ENCODE results near the gene JAG2.

JAG2 gene

GRCh38 chr14:105169776-105170655, 1.4 kb upstream of the JAG2 start:
- H3K4me3 Mint-ChIP-seq = peak overlapping the region; percentile 80
- DNase-seq (ENCODE audit: low spot score in 2 of 2) (no peak), ATAC-seq (ENCODE audit: low read depth) (no peak)
- no peak overlapping the region for H3K27ac Mint-ChIP-seq
- peaks cover 15% of the 10 kb centered on the region for H3K4me1 Mint-ChIP-seq
- no peaks in the 10 kb centered on the region for H3K36me3 Mint-ChIP-seq
- no peaks in the 10 kb centered on the region for H3K9me3 Mint-ChIP-seq
- H3K27me3 Mint-ChIP-seq = peaks cover 8% of the 10 kb centered on the region

- H3K9me3 Mint-ChIP-seq = no peaks in the 10 kb centered on the region
- ATAC-seq (ENCODE audit: low read depth) (peak; percentile 39), DNase-seq (ENCODE audit: low spot score in 2 of 2) (no peak)
- peak overlapping the region; percentile 79 for H3K4me3 Mint-ChIP-seq
- H3K27me3 Mint-ChIP-seq = peaks cover 8% of the 10 kb centered on the region
- no peaks in the 10 kb centered on the region for H3K36me3 Mint-ChIP-seq
- H3K4me1 Mint-ChIP-seq = peaks cover 14% of the 10 kb centered on the region
- H3K27ac Mint-ChIP-seq = no peak overlapping the region
Observed at GRCh38 chr14:105168979-105169507, 467 bp upstream of the JAG2 start.

- H3K9me3 Mint-ChIP-seq = no peaks in the 10 kb centered on the region
- H3K36me3 Mint-ChIP-seq = no peaks in the 10 kb centered on the region
- peaks cover 8% of the 10 kb centered on the region for H3K27me3 Mint-ChIP-seq
- ATAC-seq (ENCODE audit: low read depth) (no peak), DNase-seq (ENCODE audit: low spot score in 2 of 2) (no peak)
- H3K27ac Mint-ChIP-seq = no peak overlapping the region
- H3K4me3 Mint-ChIP-seq = peak overlapping the region; percentile 55
- peaks cover 13% of the 10 kb centered on the region for H3K4me1 Mint-ChIP-seq
Observed at GRCh38 chr14:105168093-105168420, 519 bp downstream of the JAG2 start.

GRCh38 chr14:105167303-105168092, 1.1 kb downstream of the JAG2 start:
- H3K27ac Mint-ChIP-seq = no peak overlapping the region
- ATAC-seq (ENCODE audit: low read depth) (peak; percentile 24), DNase-seq (ENCODE audit: low spot score in 2 of 2) (no peak)
- H3K4me3 Mint-ChIP-seq = peak overlapping the region; percentile 55
- no peaks in the 10 kb centered on the region for H3K36me3 Mint-ChIP-seq
- H3K27me3 Mint-ChIP-seq = peaks cover 8% of the 10 kb centered on the region
- H3K4me1 Mint-ChIP-seq = peaks cover 13% of the 10 kb centered on the region
- H3K9me3 Mint-ChIP-seq = no peaks in the 10 kb centered on the region

GRCh38 chr14:105166571-105167302, 1.8 kb downstream of the JAG2 start:
- DNase-seq (ENCODE audit: low spot score in 2 of 2) = no peak
- no peak for ATAC-seq (ENCODE audit: low read depth)
- Mint-ChIP-seq H3K27me3 (peaks cover 8% of the 10 kb centered on the region), H3K27ac (no peak overlapping the region), H3K4me3 (peak overlapping the region; percentile 49), H3K9me3 (no peaks in the 10 kb centered on the region), H3K36me3 (no peaks in the 10 kb centered on the region), H3K4me1 (peaks cover 11% of the 10 kb centered on the region)

GRCh38 chr14:105165761-105166485, 2.7 kb downstream of the JAG2 start:
- H3K4me3 Mint-ChIP-seq = no peak overlapping the region
- no peak overlapping the region for H3K27ac Mint-ChIP-seq
- ATAC-seq (ENCODE audit: low read depth) (no peak), DNase-seq (ENCODE audit: low spot score in 2 of 2) (no peak)
- peaks cover 9% of the 10 kb centered on the region for H3K27me3 Mint-ChIP-seq
- H3K36me3 Mint-ChIP-seq = no peaks in the 10 kb centered on the region
- peaks cover 11% of the 10 kb centered on the region for H3K4me1 Mint-ChIP-seq
- no peaks in the 10 kb centered on the region for H3K9me3 Mint-ChIP-seq

GRCh38 chr14:105165134-105165704, 3.4 kb downstream of the JAG2 start:
- ATAC-seq (ENCODE audit: low read depth) (peak; percentile 12), DNase-seq (ENCODE audit: low spot score in 2 of 2) (no peak)
- Mint-ChIP-seq H3K9me3 (no peaks in the 10 kb centered on the region), H3K27me3 (peaks cover 11% of the 10 kb centered on the region), H3K36me3 (no peaks in the 10 kb centered on the region), H3K4me1 (peaks cover 13% of the 10 kb centered on the region), H3K4me3 (no peak overlapping the region), H3K27ac (no peak overlapping the region)

GRCh38 chr14:105163040-105163742, 5.4 kb downstream of the JAG2 start:
- no peak overlapping the region for H3K27ac Mint-ChIP-seq
- H3K4me3 Mint-ChIP-seq = no peak overlapping the region
- peaks cover 10% of the 10 kb centered on the region for H3K27me3 Mint-ChIP-seq
- DNase-seq (ENCODE audit: low spot score in 2 of 2) = no peak
- H3K36me3 Mint-ChIP-seq = no peaks in the 10 kb centered on the region
- no peaks in the 10 kb centered on the region for H3K9me3 Mint-ChIP-seq
- H3K4me1 Mint-ChIP-seq = peaks cover 10% of the 10 kb centered on the region
- no peak for ATAC-seq (ENCODE audit: low read depth)

GRCh38 chr14:105162669-105162979, 6.0 kb downstream of the JAG2 start:
- H3K4me1 Mint-ChIP-seq = peaks cover 10% of the 10 kb centered on the region
- DNase-seq (ENCODE audit: low spot score in 2 of 2) (no peak), ATAC-seq (ENCODE audit: low read depth) (no peak)
- no peak overlapping the region for H3K27ac Mint-ChIP-seq
- H3K9me3 Mint-ChIP-seq = no peaks in the 10 kb centered on the region
- H3K27me3 Mint-ChIP-seq = peaks cover 10% of the 10 kb centered on the region
- H3K36me3 Mint-ChIP-seq = no peaks in the 10 kb centered on the region
- H3K4me3 Mint-ChIP-seq = no peak overlapping the region

GRCh38 chr14:105161964-105162668, 6.5 kb downstream of the JAG2 start:
- H3K9me3 Mint-ChIP-seq = no peaks in the 10 kb centered on the region
- DNase-seq (ENCODE audit: low spot score in 2 of 2) = no peak
- H3K27me3 Mint-ChIP-seq = peaks cover 14% of the 10 kb centered on the region
- no peaks in the 10 kb centered on the region for H3K36me3 Mint-ChIP-seq
- ATAC-seq (ENCODE audit: low read depth) = no peak
- H3K27ac Mint-ChIP-seq = no peak overlapping the region
- H3K4me3 Mint-ChIP-seq = no peak overlapping the region
- H3K4me1 Mint-ChIP-seq = peaks cover 10% of the 10 kb centered on the region

- no peak overlapping the region for H3K27ac Mint-ChIP-seq
Observed at GRCh38 chr14:105161309-105161708, 7.3 kb downstream of the JAG2 start.

GRCh38 chr14:105160776-105161175, 7.8 kb downstream of the JAG2 start:
- ATAC-seq (ENCODE audit: low read depth) (no peak), DNase-seq (ENCODE audit: low spot score in 2 of 2) (no peak)
- peaks cover 10% of the 10 kb centered on the region for H3K4me1 Mint-ChIP-seq
- no peaks in the 10 kb centered on the region for H3K9me3 Mint-ChIP-seq
- H3K4me3 Mint-ChIP-seq = no peak overlapping the region
- peaks cover 21% of the 10 kb centered on the region for H3K27me3 Mint-ChIP-seq
- H3K36me3 Mint-ChIP-seq = no peaks in the 10 kb centered on the region
- H3K27ac Mint-ChIP-seq = peak overlapping the region; percentile 50

More at GRCh38 chr14:105161309-105161708, 7.3 kb downstream of the JAG2 start:
- H3K27me3 Mint-ChIP-seq = peaks cover 19% of the 10 kb centered on the region
- H3K4me1 Mint-ChIP-seq = peaks cover 10% of the 10 kb centered on the region
- DNase-seq (ENCODE audit: low spot score in 2 of 2) (no peak), ATAC-seq (ENCODE audit: low read depth) (no peak)
- H3K9me3 Mint-ChIP-seq = no peaks in the 10 kb centered on the region
- no peaks in the 10 kb centered on the region for H3K36me3 Mint-ChIP-seq
- no peak overlapping the region for H3K4me3 Mint-ChIP-seq
